NCI-H82 treated with DMSO at 0.1 percent for 48 hours (cell line): Measurements from ENCODE around the gene PACSIN2.
"Not testable (repeated sequence)": the region's sequence is repeated elsewhere in the genome, so short reads cannot be mapped to it uniquely, and the experiment has no call there.

ENCODE experiments used
- DNase-seq: peaks from one replicate; lab custom pipeline; 2025; ENCODE audit not compliant: unreplicated experiment; lab: John Stamatoyannopoulos, UW

Gene PACSIN2

GRCh38 chr22:42947211-42947990, 67.5 kb downstream of the PACSIN2 start:
- peak; percentile 59 for DNase-seq

- peak; percentile 68 for DNase-seq
These were observed 68.3 kb downstream of the PACSIN2 start for GRCh38 chr22:42946546-42947198.

GRCh38 chr22:42945736-42946135, 69.2 kb downstream of the PACSIN2 start:
- DNase-seq, result no peak

- no peak for DNase-seq
These were observed 69.9 kb downstream of the PACSIN2 start for GRCh38 chr22:42945027-42945426.

GRCh38 chr22:42944409-42944808, 70.5 kb downstream of the PACSIN2 start:
- DNase-seq, result no peak

GRCh38 chr22:42943981-42944380, 71.0 kb downstream of the PACSIN2 start:
- DNase-seq, result no peak

- DNase-seq, result no peak
These were observed 72.6 kb downstream of the PACSIN2 start for GRCh38 chr22:42942351-42942750.

GRCh38 chr22:42939941-42940653, 74.9 kb downstream of the PACSIN2 start:
- no peak for DNase-seq

- no peak for DNase-seq
These were observed 75.5 kb downstream of the PACSIN2 start for GRCh38 chr22:42939451-42939881.

- DNase-seq, result no peak
These were observed 76.0 kb downstream of the PACSIN2 start for GRCh38 chr22:42938976-42939375.

- DNase-seq, result no peak
These were observed 76.5 kb downstream of the PACSIN2 start for GRCh38 chr22:42938449-42938848.

GRCh38 chr22:42937164-42937843, 77.6 kb downstream of the PACSIN2 start:
- no peak for DNase-seq

- DNase-seq, result not testable (repeated sequence)
These were observed 78.3 kb downstream of the PACSIN2 start for GRCh38 chr22:42936680-42937079.

- DNase-seq, result no peak
These were observed 80.6 kb downstream of the PACSIN2 start for GRCh38 chr22:42934338-42934737.

GRCh38 chr22:42933485-42934091, 81.4 kb downstream of the PACSIN2 start:
- no peak for DNase-seq

- no peak for DNase-seq
These were observed 82.0 kb downstream of the PACSIN2 start for GRCh38 chr22:42932857-42933484.

GRCh38 chr22:42932197-42932519, 82.8 kb downstream of the PACSIN2 start:
- no peak for DNase-seq

- DNase-seq, result no peak
These were observed 83.3 kb downstream of the PACSIN2 start for GRCh38 chr22:42931421-42932196.

GRCh38 chr22:42930810-42931420, 84.0 kb downstream of the PACSIN2 start:
- no peak for DNase-seq

- DNase-seq, result no peak
These were observed 85.2 kb downstream of the PACSIN2 start for GRCh38 chr22:42929838-42930155.
